IMR-90 (cell line): ENCODE measurements around the gene RPP30. TPM values are rescaled to one million over a fixed set of nuclear protein-coding genes. Genes with fewer than 3 reads are reported as not detected.
A peak's percentile ranks its signal among the peaks of the same experiment; 100 is the strongest.

Experiments
- ATAC-seq: fragments of 200-7000 bp; cut with Tn5 transposase; 2 replicates; pipeline ENCODE4 v1.9.1; 2020; ENCODE audit warnings: low read depth, mild to moderate bottlenecking, moderate library complexity
- BruUV-seq: library from RNA; stranded (reverse); fragments of 400-500 nt; replicated peaks from 2 replicates; lab custom pipeline; 2021; lab: Mats Ljungman, UMichigan
- CTCF ChIA-PET: fragments of 300-600 bp; formaldehyde crosslinking; extraction: SDS; loops from one replicate; lab custom pipeline; 2021; ENCODE audit warnings: antibody characterized with exemption; lab: Yijun Ruan, JAX
- POLR2A ChIA-PET: fragments of 300-600 bp; sonication (Branson Sonifier 250); formaldehyde crosslinking; loops from one replicate; lab custom pipeline; 2022; ENCODE audit warnings: antibody characterized with exemption; ENCODE audit not compliant: unreplicated experiment; lab: Charles Lee
- DNase-seq: peaks from one replicate; pipeline ENCODE4 v3.0.0; 2013
- H2AFZ ChIP-seq: replicated peaks from 2 replicates; pipeline ENCODE3; 2013; ENCODE audit warnings: low read length, mild to moderate bottlenecking; ENCODE audit not compliant: poor library complexity
- H2AK5ac ChIP-seq: 2 replicates; pipeline ENCODE4 v1.6.1; 2013; ENCODE audit warnings: low read depth, low read length, inconsistent platforms
- H2AK9ac ChIP-seq: replicated peaks from 2 replicates; pipeline ENCODE3; 2013; ENCODE audit warnings: mild to moderate bottlenecking, low read depth, low read length, moderate library complexity; ENCODE audit not compliant: poor library complexity
- H2BK120ac ChIP-seq: 2 replicates; pipeline ENCODE4 v1.6.1; 2013; ENCODE audit warnings: low read depth, low read length, inconsistent platforms
- H2BK15ac ChIP-seq: 3 replicates; pipeline ENCODE4 v1.6.1; 2013; ENCODE audit warnings: low read depth, low read length, inconsistent platforms
- H2BK20ac ChIP-seq: 2 replicates; pipeline ENCODE4 v1.6.1; 2013; ENCODE audit warnings: low read depth, mild to moderate bottlenecking, inconsistent platforms, low read length, moderate library complexity
- H2BK5ac ChIP-seq: 2 replicates; pipeline ENCODE4 v1.6.1; 2013; ENCODE audit warnings: mild to moderate bottlenecking, low read depth, low read length, inconsistent platforms; ENCODE audit not compliant: poor library complexity, severe bottlenecking
- H3K14ac ChIP-seq: replicated peaks from 2 replicates; pipeline ENCODE4 v1.6.1; 2013; ENCODE audit warnings: low read depth, low read length, inconsistent platforms
- H3K18ac ChIP-seq: 2 replicates; pipeline ENCODE4 v1.6.1; 2013; ENCODE audit warnings: low read depth, low read length, control low read depth
- H3K23ac ChIP-seq: 2 replicates; pipeline ENCODE4 v1.6.1; 2013; ENCODE audit warnings: low read depth, low read length, inconsistent platforms
- H3K27ac ChIP-seq: 2 replicates; pipeline ENCODE4 v1.5.1; 2013; ENCODE audit warnings: mild to moderate bottlenecking, control low read depth, low read length; ENCODE audit not compliant: insufficient read depth
- H3K27me3 ChIP-seq: 2 replicates; pipeline ENCODE4 v1.6.1; 2013; ENCODE audit warnings: low read length; ENCODE audit not compliant: control insufficient read depth, insufficient read depth
- H3K36me3 ChIP-seq: 2 replicates; pipeline ENCODE4 v1.6.1; 2013; ENCODE audit warnings: low read length, mixed read lengths; ENCODE audit not compliant: control insufficient read depth, insufficient read depth
- H3K4ac ChIP-seq: 2 replicates; pipeline ENCODE4 v1.6.1; 2013; ENCODE audit warnings: low read depth, low read length, inconsistent platforms
- H3K4me1 ChIP-seq: 2 replicates; pipeline ENCODE4 v1.6.1; 2013; ENCODE audit warnings: low read length, mixed read lengths; ENCODE audit not compliant: control insufficient read depth, insufficient read depth
- H3K4me2 ChIP-seq: 2 replicates; pipeline ENCODE4 v1.6.1; 2013; ENCODE audit warnings: low read depth, mild to moderate bottlenecking, control low read depth, low read length, moderate library complexity
- H3K4me3 ChIP-seq: 2 replicates; pipeline ENCODE4 v1.5.1; 2013; ENCODE audit warnings: low read depth, mild to moderate bottlenecking, control low read depth, low read length, moderate library complexity; ENCODE audit not compliant: insufficient read depth
- H3K56ac ChIP-seq: 2 replicates; pipeline ENCODE4 v1.6.1; 2013; ENCODE audit warnings: low read length, inconsistent platforms; ENCODE audit not compliant: insufficient read depth; ENCODE audit errors: extremely low read depth
- H3K79me1 ChIP-seq, 2 experiments: 2 replicates each; pipeline ENCODE4 v1.6.1; 2013; ENCODE audit warnings: low read length in 2 of 2, inconsistent platforms in 1 of 2, low read depth in 1 of 2
- H3K9ac ChIP-seq: 2 replicates; pipeline ENCODE4 v1.6.1; 2013; ENCODE audit warnings: low read depth, low read length, control low read depth
- H3K9me1 ChIP-seq: 2 replicates; pipeline ENCODE4 v1.6.1; 2013; ENCODE audit warnings: low read length, inconsistent platforms; ENCODE audit not compliant: insufficient read depth
- H3K9me3 ChIP-seq: 2 replicates; pipeline ENCODE4 v1.6.1; 2013; ENCODE audit warnings: low read length; ENCODE audit not compliant: control insufficient read depth, insufficient read depth
- H4K20me1 ChIP-seq: 2 replicates; pipeline ENCODE4 v1.6.1; 2013; ENCODE audit warnings: low read length, inconsistent platforms; ENCODE audit not compliant: insufficient read depth
- H4K5ac ChIP-seq: 2 replicates; pipeline ENCODE4 v1.6.1; 2013; ENCODE audit warnings: mild to moderate bottlenecking, low read depth, low read length, control low read depth
- H4K8ac ChIP-seq, 2 experiments: 2 replicates each; pipeline ENCODE4 v1.6.1; 2013; ENCODE audit warnings: low read depth in 2 of 2, low read length in 2 of 2, control low read depth in 1 of 2, inconsistent platforms in 1 of 2
- H4K91ac ChIP-seq: 2 replicates; pipeline ENCODE4 v1.6.1; 2013; ENCODE audit warnings: low read depth, low read length, inconsistent platforms; ENCODE audit not compliant: insufficient read depth
- BHLHE40 ChIP-seq: fragments of 150-350 bp; IDR thresholded peaks from 2 replicates; pipeline ENCODE4 v1.6.1; 2016; ENCODE audit warnings: mild to moderate bottlenecking, low read depth, low read length
- CEBPB ChIP-seq: IDR thresholded peaks from 2 replicates; pipeline ENCODE4 v1.6.1; 2012; ENCODE audit warnings: low read depth, low read length, improper control_type of control experiment
- CHD1 ChIP-seq: IDR thresholded peaks from 2 replicates; pipeline ENCODE4 v1.6.1; 2012; ENCODE audit warnings: low read depth, low read length, improper control_type of control experiment
- MAZ ChIP-seq: IDR thresholded peaks from 2 replicates; pipeline ENCODE4 v1.6.1; 2012; ENCODE audit warnings: low read depth, mild to moderate bottlenecking, low read length, improper control_type of control experiment, moderate library complexity, borderline replicate concordance
- MXI1 ChIP-seq: IDR thresholded peaks from 2 replicates; pipeline ENCODE4 v1.6.1; 2012; ENCODE audit warnings: low read depth, mild to moderate bottlenecking, low read length, moderate library complexity, borderline replicate concordance
- RAD21 ChIP-seq: IDR thresholded peaks from 2 replicates; pipeline ENCODE4 v1.6.1; 2012; ENCODE audit warnings: low read length, improper control_type of control experiment
- RCOR1 ChIP-seq: IDR thresholded peaks from 2 replicates; pipeline ENCODE4 v1.6.1; 2012; ENCODE audit warnings: mild to moderate bottlenecking, low read length, improper control_type of control experiment; ENCODE audit not compliant: insufficient replicate concordance
- RFX5 ChIP-seq: IDR thresholded peaks from 2 replicates; pipeline ENCODE4 v1.8.0; 2012; ENCODE audit warnings: low read depth, mild to moderate bottlenecking, low read length, moderate library complexity
- WGBS, 2 experiments: methylation state at CpG; one replicate each; pipeline versions ENCODE4 v1.1.5 to v1.1.7; 2013; ENCODE audit warnings: missing lambda C conversion rate in 2 of 2; ENCODE audit not compliant: insufficient read length in 1 of 2; ENCODE audit errors: extremely low coverage in 2 of 2; 5-methylcytosine and 5-hydroxymethylcytosine counted together
- dilution Hi-C: fragments of 300-500 bp; cut with HindIII; formaldehyde crosslinking; loops from one replicate; pipeline ENCODE4 v1.14.3; 2018; ENCODE audit warnings: low sequenced_read_pairs; ENCODE audit not compliant: unreplicated experiment
- in situ Hi-C: fragments of 300-500 bp; cut with MboI; formaldehyde crosslinking; loops from 3 replicates; pipeline ENCODE4 v1.14.3; 2019; ENCODE audit warnings: low sequenced_read_pairs, inconsistent platforms, mixed read lengths
- intact Hi-C: fragments of 100-400 bp; cut with micrococcal nuclease; formaldehyde crosslinking; loops from 2 replicates; pipeline ENCODE4 v1.10.0; 2022
- polyA plus RNA-seq, 3 experiments: library from polyadenylated mRNA; depleted of rRNA; stranded (reverse); fragments of >200 nt; gene quantifications; 2 replicates each; pipeline ENCODE4 v1.2.3, GENCODE V29; 2012; ENCODE audit warnings: low replicate concordance in 1 of 3
- total RNA-seq: library from RNA; depleted of rRNA; stranded (reverse); fragments of >200 nt; gene quantifications from 2 replicates; pipeline ENCODE4 v1.2.3, GENCODE V29; 2012
- TF ChIP-seq, protein P1 (sequence below): fragments of 150-350 bp; IDR thresholded peaks from 2 replicates; pipeline ENCODE4 v1.6.1; 2017; ENCODE audit warnings: mild to moderate bottlenecking, antibody characterized with exemption, low read length, low read depth

The RPP30 gene
- total and polyA plus RNA-seq, 2 of the 4 experiments (the other 2 are of a cell fraction): 27.6 to 45.2 TPM

DNA sequence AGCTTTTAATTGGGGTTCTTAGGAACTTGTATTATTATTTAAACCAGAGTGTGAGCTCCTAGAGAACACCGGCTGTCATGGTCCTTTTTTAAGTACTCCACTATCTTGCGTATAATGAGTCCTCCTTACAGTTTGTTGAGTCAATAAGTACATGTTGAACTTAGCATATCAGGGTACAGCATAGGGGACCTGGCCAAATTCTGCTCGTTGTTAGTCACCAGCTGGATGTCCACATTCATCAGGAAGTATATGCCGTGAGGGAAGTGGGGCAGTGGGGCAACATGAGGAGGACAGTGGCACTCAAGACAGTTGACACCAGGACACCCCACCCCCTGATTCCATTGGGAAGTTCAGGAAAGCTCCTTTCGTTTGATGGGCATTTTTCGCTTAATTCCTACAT is 16.6 kb downstream of the RPP30 start:
- Histone ChIP-seq H3K18ac (no peak overlapping the region), H3K27ac (peak overlapping the region; percentile 20; the same call in 1 of the 2 replicates), H2BK20ac (peak overlapping the region; percentile 27; the same call in 1 of the 2 replicates), H2BK5ac (peak overlapping the region; percentile 57), H3K4me1 (peaks cover 19% of the 10 kb centered on the region), H3K4me3 (no peak overlapping the region), H3K4ac (no peak overlapping the region; the same call in 1 of the 2 replicates), H2BK120ac (no peak overlapping the region), H4K8ac (no peak overlapping the region), H3K9me3 (no peaks in the 10 kb centered on the region), H2AK5ac (no peak overlapping the region), H2AFZ (no peak overlapping the region), H3K27me3 (no peaks in the 10 kb centered on the region), H3K14ac (no peak overlapping the region), H2BK15ac (no peak overlapping the region; the same call in 2 of the 3 replicates), H4K5ac (no peak overlapping the region), H4K91ac (0 out of 2 replicates have a peak overlapping the region, but pooled peaks have one; percentile 42), H3K9ac (no peak overlapping the region), H3K36me3 (peaks cover 9% of the 10 kb centered on the region), H3K79me1 (peaks cover 6 to 18% of the 10 kb centered on the region in 2 experiments; a peak in 3 of 4 replicates), H3K23ac (no peak overlapping the region), H2AK9ac (no peak overlapping the region), H3K56ac (no peak overlapping the region), H3K9me1 (peaks cover 7% of the 10 kb centered on the region; the same call in 1 of the 2 replicates), H3K4me2 (no peak overlapping the region), H4K20me1 (no peaks in the 10 kb centered on the region)
- no TSS peak for BruUV-seq
- CTCF ChIA-PET: interaction anchor here (1.3 kb wide), 1 partner anchor 9 kb away, joined by 6 read pairs; no protein-coding TSS in a partner anchor
- in situ Hi-C loops: no loop called here
- no peak for DNase-seq
- no CpG with 5 or more reads among the region's 6 CpGs for WGBS, 2 experiments
- intact Hi-C loops: loop anchor here (10.0 kb wide), 3 partner anchors 276 to 746 kb away; partner anchors contain the start of gene PPP1R3C
- dilution Hi-C loops: loop anchor here (25.0 kb wide), 1 partner anchor 374 kb away; no protein-coding TSS in a partner anchor
- TF ChIP-seq BHLHE40 (no peak), CEBPB (no peak), MXI1 (no peak), RAD21 (no peak), CHD1 (no peak), RCOR1 (no peak), MAZ (no peak), RFX5 (no peak)
- TF ChIP-seq, protein P1, sequence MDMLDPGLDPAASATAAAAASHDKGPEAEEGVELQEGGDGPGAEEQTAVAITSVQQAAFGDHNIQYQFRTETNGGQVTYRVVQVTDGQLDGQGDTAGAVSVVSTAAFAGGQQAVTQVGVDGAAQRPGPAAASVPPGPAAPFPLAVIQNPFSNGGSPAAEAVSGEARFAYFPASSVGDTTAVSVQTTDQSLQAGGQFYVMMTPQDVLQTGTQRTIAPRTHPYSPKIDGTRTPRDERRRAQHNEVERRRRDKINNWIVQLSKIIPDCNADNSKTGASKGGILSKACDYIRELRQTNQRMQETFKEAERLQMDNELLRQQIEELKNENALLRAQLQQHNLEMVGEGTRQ: no peak
- ATAC-seq: no peak
- POLR2A ChIA-PET: no interaction called here
